HG03159 (cell line): ENCODE data around the gene SSUH2.
"Not testable (repeated sequence)": the region's sequence is repeated elsewhere in the genome, so short reads cannot be mapped to it uniquely, and the experiment has no call there.

Experiments used
- ATAC-seq: cut with Tn5 transposase; IDR thresholded peaks from one replicate; pipeline ENCODE4 v1.9.1; 2021; ENCODE audit warnings: mild to moderate bottlenecking, moderate library complexity; ENCODE audit not compliant: unreplicated experiment

Gene SSUH2

DNA sequence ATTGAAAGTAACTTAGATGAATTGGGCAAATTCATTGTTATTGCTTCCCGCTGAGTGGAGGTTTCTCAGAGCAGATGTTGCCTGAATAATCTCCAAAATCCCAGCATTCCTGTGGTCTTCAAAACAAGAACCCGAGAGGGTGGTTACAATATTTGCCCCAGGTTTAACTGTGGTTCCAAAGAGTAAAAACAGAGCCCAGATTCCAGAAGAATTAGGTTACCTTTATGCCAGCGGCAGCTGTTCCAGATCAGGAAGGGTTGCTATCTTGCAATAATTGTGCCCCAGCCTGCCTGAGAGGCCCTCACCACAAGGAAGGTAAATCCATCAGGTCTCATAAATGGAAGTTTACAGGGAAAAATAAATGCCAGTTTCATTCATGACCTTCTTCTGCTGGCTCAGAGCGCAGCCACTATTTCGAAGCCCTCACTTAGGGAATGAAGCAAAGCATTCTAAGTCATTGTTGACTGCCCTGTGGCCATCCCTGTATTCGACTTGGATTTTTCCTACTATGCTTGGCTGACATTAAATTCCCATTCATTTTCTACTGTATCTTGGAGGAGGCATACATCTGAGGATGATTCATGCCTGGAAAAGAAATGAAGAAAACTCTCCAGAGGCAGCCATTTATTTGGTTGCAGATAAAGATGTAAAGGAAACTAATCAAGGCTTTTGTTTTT, 54.6 kb downstream of the SSUH2 start:
- ATAC-seq: no peak

DNA sequence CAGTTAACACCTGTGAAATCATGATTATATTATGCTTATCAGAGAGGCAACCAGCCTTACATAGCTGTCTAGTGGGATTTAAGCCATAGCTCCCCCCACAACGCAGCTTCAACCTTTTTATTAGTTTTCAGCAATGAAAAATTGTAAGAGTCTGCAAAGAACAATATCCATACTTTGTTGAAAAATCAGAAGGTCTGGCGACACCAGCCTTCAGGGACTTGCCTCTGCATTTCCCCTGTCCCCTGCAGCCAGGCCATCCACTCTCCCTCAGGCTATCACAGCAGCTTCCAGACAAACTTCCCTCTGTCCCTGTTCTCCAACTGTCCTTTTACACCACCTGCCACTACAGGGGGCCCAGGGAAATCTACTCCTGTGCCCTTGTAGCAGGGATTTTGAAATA, 59.9 kb downstream of the SSUH2 start:
- no peak for ATAC-seq

DNA sequence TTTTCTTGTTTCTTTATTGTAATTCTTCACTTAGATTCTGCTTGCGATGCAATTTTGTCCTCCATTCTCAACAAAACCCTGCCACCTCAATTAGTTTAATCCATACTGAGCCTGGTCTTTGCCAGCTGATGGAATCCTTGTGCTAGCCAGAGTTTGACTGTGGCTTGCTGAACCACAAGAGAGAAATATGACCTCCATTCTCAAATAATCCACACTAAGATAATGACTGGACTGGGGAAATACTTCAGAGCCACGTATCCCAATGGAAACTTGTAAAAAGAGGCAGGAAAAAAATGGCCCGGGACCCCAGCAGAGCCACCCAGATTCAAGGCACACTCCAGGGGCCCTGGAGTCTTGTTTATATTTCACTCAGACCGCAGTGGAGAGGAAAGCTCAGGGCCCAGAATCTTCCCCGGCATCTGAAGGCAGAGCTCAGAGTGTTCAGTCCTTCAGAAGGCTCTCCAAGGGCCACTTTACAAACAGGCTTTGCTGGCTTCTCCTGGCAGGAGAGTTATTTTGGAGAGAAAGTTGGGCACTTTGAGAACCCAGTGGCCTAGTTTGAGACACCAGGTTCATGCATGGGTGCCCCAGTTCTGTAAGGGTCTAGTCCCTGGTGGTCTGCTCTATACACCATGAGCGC, 62.7 kb downstream of the SSUH2 start:
- no peak for ATAC-seq

DNA sequence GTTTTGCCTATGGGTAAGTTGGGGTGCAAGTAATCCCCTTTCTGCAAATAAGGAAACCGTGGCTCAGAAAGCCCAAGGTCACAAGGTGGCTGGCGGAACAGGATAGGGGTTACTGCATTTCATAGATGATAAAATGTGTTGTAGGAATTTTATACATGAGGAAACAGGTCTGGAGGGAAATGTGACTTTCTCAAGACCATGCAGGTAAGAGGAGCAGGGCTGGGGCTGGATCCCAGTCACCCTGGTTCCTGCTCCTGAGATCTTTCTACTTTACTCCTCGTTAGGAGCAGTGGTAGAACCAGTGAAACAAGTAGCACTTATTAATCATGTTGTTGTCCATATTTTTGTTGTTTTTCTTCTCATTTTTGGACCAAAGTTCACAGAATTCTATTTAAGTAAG, 63.2 kb downstream of the SSUH2 start:
- no peak for ATAC-seq

DNA sequence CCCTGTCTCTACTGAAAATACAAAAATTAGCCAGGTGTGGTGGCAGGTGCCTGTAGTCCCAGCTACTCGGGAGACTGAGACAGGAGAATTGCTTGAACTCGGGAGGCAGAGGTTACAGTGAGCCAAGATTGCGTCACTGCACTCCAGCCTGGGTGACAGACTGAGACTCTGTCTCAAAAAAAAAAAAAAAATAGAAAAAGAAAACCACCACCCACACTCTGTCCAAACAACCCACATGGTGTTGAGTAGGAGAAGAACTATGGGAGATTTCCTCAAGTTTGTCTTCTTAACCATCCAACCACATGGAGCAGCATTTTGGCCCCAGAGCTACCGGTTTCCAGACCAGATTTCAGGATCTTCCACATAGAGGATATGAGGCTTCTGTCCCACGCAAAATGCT, 64.2 kb downstream of the SSUH2 start:
- not testable (repeated sequence) for ATAC-seq

DNA sequence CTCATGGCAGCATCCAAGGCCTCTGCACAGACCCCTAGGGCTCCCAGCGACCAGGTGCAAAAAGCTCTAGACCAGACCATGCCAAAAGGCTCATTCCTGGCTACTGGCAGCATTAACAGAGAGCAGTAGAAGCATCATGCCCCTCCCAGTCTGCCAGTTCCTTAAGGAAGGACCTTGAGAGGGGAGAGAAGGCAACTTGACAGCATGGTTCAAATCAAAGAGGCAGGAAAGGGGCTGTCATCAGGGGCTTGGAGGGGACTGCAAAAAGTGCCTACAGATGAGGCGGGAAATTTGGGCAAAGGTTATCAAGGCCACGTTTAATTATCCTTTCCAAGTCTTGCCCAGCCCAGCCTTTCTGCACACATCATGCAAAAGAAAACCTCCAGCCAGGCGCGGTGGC, 64.7 kb downstream of the SSUH2 start:
- no peak for ATAC-seq

DNA sequence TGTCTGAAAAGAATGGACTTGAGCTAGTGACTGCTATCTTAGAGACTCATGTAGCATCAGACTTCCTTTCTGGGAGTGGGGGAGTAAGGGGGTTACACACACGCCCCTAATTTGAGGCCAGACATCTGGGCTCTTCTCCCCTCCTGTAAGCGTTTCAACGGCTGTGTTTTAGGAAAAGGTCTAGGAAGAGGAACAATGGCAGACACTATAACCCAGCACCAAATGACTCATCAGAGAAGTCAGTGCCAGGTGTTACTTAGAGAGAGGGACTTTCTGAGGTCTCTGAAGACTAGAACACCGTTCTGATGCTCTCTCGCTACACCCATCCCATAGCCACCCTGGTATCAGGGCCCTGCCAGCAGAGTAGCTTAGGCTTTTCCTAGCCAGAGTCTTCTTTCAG, 65.5 kb downstream of the SSUH2 start:
- ATAC-seq: peak; percentile 96

DNA sequence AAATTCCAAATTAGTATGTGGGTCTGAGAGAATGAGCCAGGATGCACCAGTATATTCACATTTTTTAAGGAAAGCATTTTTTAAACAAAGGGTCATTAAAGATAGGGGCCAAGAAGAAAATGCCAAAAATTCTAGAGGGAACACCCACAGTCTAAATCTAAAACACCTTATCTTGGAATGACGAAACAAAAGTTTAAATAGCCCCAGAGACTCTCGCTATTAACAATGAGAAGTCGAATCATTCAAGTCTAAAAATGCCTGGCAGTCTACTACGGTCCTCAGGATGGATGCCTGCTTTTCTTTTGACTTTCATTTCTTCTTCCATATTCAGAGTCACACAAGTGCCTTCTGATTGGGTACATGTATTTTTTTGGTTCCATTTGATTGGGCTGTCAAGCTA, 66.3 kb downstream of the SSUH2 start:
- ATAC-seq: no peak

DNA sequence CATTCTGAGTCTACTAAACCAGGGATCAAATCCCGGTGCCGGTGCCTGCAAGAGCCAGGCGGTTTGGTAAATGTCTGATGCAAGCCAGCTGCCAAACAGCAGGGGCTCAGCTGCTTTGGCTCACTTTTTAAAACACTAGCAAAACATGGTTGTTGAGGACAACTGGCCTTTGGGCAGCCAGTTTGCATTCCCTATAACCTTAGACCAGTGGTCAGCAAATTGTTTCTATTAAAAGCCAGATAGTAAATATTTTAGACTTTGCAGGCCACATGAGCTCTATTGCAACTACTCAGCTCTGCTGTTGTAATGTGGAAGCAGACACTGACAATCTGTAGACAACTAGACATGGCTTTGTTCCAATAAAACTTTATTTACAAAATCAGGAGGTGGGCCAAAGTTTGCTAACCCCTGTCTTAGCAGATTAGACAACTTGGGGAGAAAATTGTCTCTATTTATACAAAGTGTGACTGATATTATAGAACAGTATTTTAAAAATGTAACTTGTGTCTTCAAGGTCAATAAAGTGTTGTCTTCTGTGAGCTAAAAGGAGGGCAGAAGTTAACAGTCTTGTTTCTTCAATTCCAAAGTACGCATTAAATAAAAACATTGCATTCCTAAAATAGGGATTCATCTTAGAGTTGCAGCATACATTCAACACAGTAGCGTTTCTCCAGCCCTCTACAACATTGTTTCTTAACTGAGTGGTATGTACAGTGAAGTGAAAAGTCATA, 67.6 kb downstream of the SSUH2 start:
- no peak for ATAC-seq

DNA sequence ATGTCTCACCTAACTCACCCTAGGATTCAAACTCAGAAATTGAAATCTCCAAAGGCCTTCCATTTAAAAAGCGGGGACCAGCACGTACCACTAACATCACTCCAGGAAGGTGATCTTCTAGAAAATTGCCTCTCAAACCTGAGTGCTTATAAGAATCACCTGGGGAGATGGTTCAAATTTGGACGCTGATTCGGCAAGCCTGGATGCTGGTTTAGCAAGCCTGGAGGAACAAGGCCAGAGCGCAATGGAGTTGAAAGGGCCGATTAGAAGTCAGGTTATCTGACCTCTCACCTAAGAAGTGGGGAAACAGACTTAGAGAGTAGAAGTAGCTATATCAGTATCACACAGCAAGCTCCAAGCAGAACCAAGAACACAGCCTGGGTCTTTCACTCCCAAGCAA, 68.2 kb downstream of the SSUH2 start:
- no peak for ATAC-seq

DNA sequence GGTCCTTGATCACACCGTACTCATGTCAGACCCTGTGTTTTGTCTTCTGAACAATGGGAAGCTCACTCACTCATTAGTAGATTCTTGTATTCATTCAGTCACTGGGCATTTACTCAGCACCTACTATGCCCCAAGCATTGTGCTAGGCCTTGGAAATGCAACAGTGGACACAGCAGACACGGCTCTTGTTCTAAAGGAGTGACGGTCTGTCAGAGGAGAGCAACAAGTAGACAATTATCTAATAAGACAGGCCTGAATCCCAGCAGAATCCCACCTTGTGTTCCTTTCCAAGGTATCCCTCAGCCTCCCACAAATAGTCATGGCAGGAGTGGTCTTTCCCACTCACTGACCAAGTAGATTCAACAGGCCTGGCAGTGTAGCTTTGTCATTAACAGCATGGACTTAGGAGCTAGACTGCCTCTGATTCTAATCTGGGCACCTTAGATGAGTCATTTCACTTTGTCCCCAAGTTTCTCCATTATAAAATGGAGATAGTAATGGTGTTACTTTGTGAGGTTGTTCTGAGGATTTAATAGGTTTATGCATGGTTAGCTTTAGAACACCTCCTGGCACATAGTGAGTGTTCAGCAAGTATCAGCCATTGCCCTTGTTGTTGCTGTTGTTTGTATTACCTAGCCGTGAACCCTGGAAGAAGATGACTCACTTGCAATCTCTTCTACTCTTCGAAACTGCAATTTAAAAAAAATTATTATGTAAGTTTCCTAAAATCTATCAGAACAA, 69.1 kb downstream of the SSUH2 start:
- ATAC-seq: no peak

DNA sequence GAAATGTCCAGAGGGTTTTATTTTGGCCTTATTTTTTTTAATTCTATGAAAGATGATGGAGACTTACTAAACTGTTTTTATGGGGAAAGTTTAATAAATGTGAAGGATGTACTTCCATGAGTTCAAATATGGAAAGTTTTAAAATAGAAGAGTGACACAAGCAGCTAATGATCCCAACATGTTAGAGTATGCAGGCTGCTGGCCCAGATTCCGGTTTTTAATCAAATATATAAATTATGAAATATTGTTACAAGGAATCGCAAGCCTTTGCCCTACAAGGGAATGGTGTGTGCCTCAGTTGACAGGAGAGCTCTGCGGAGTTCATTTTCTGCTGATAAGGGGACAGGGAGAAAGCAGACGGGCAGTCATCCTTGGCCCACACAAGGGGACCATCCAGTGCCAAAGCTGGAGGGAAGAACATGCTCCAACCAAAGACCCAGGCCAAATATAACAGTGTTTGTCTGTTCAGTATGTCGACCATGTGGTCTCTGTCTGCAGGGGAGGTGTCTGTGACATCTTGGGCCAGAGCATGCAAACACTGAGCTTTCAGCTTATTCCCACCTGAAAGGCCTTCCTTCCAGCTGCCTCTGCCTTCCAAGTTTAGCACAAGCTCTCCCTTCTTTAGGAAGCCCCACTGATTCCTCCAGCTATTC, 69.8 kb downstream of the SSUH2 start:
- ATAC-seq: no peak

DNA sequence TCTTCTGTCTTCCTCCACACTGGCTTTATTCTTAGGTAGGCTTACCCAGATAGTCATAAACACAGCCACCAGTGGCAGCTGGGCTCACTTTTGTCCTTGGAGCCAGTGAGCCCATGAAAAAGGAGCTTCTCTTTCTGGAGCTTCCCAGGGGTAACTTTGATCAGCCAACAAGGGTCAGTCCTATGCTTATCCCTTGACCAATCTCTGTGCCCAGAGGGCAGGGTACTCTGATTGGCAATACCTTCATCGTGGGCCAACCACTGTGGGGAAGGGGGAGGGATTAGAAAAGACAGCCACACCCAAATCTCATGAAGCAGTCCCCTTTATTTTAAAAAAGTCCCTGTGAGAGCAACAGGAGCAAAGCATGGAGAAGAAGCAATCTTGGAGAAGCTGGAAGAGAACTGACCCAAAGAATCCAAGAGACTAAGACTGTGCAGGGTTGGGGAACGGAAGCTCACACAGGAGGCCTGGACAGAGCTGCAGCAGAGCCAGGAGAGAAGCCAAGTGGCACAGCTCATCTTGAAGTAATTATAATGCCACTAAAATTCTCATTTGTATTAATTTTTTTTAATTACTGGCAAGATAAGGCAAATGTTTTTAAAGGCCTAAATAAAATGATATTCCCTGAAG, 70.4 kb downstream of the SSUH2 start:
- ATAC-seq: no peak

DNA sequence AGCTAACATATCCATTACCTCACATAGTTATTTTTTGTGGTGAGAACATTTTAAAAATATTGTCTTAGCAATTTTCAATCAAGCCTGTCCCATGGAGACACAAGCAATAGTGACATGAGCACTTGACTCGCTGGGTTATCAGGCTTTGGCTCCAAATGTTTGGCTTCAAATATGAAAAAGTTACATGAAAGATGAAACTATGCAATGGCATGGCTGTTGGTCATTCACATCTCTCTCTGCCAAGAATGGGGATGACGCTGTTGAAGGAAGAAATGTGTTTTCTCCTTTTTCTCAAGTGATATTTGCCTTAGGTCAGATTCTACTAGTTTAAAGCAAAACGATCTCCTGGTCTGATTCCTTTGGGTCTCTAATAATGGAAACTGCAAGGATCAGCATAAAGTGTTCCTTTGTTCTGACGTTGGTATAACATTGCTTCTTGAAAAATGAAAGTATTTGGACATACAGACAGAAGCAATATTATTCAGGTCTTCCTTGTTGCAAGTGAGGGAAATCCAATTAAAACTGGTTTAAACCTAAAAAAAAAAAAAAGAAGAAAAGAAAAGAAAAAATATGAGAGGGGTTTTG, 71.2 kb downstream of the SSUH2 start:
- no peak for ATAC-seq

DNA sequence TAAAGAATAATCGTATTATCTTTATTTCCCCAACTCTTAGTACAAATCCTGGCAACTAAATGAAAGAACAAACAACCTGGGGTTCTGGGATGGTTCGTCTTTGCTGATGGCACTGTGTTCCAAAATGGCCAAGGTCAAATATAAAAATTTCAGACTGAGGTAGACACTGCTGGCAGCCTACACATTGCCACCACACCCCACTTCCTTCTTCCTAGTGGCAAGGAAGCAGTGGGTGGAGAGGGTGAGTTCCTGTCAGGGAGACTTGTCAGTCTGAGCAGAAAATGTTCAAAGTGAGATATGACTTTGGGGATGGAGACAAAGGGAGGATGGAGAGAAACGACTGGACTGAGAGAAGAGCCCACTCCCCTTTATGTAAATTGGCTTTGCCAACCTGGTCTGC, 73.3 kb downstream of the SSUH2 start:
- ATAC-seq: no peak
